ENCODE results near the gene RAB39B. TPM values are rescaled to one million over a fixed set of nuclear protein-coding genes. Genes with fewer than 3 reads are reported as not detected.
A peak's percentile ranks its signal among the peaks of the same experiment; 100 is the strongest.
"Not testable (repeated sequence)": the region's sequence is repeated elsewhere in the genome, so short reads cannot be mapped to it uniquely, and the experiment has no call there.

RAB39B gene
- total RNA-seq, 3 donors from 2014 or later (not counting 1 experiment from before 2014, with no cell fraction given): 4.7 to 6.6 (median 6.3) TPM

- Histone ChIP-seq H3K36me3 (ENCODE audit: control insufficient read depth, insufficient read depth, low read length) (no peaks in the 10 kb centered on the region), H3K9me3 (ENCODE audit: control insufficient read depth, insufficient read depth, low read length) (no peaks in the 10 kb centered on the region), H3K27me3 (ENCODE audit: control insufficient read depth, insufficient read depth, low read length) (no peaks in the 10 kb centered on the region), H3K4me3 (ENCODE audit: low read length) (no peak overlapping the region), H3K4me1 (ENCODE audit: control insufficient read depth, insufficient read depth, low read length) (no peaks in the 10 kb centered on the region), H3K27ac (ENCODE audit: low read length) (no peak overlapping the region)
- Mint-ChIP-seq H3K27me3 (ENCODE audit: low read depth in 2 of 2) (peaks cover 0 to 3% of the 10 kb centered on the region in 2 donors), H3K9me3 (no peaks in the 10 kb centered on the region), H3K4me3 (no peak overlapping the region), H3K4me1 (no peaks in the 10 kb centered on the region), H3K36me3 (no peaks in the 10 kb centered on the region), H3K27ac (no peak overlapping the region)
- 80% methylated on average over 1 of the region's 1 CpG for WGBS (ENCODE audit: insufficient coverage)
- ATAC-seq (no peak), DNase-seq (peak in 1 of 2 donors; percentile 6)
- intact Hi-C loops (cut with micrococcal nuclease): no loop called here
- TF ChIP-seq CTCF (IDR thresholded peaks at IDR 0.05): no peak
Observed at GRCh38 chrX:155279873-155280272, 15.6 kb upstream of the RAB39B start.

GRCh38 chrX:155270969-155271368, 6.7 kb upstream of the RAB39B start:
- H3K4me3 ChIP-seq (ENCODE audit: low read length): no peak overlapping the region
- no peak overlapping the region for H3K27ac ChIP-seq (ENCODE audit: low read length)
- no CpG with 5 or more reads among the region's 1 CpG for WGBS (ENCODE audit: insufficient coverage)
- H3K36me3 Mint-ChIP-seq: peaks cover 8% of the 10 kb centered on the region
- intact Hi-C loops (cut with micrococcal nuclease): no loop called here
- no peak for ATAC-seq
- no peaks in the 10 kb centered on the region for H3K9me3 ChIP-seq (ENCODE audit: control insufficient read depth, insufficient read depth, low read length)
- peaks cover 3 to 7% of the 10 kb centered on the region in 2 donors for H3K27me3 Mint-ChIP-seq (ENCODE audit: low read depth in 2 of 2)
- H3K27me3 ChIP-seq (ENCODE audit: control insufficient read depth, insufficient read depth, low read length): no peaks in the 10 kb centered on the region
- no peaks in the 10 kb centered on the region for H3K4me1 ChIP-seq (ENCODE audit: control insufficient read depth, insufficient read depth, low read length)
- no peaks in the 10 kb centered on the region for H3K4me1 Mint-ChIP-seq
- TF ChIP-seq CTCF (IDR thresholded peaks at IDR 0.05): no peak
- no peak overlapping the region for H3K4me3 Mint-ChIP-seq
- H3K27ac Mint-ChIP-seq: no peak overlapping the region
- DNase-seq: no peak
- peaks cover 3% of the 10 kb centered on the region in 2 donors for H3K9me3 Mint-ChIP-seq
- H3K36me3 ChIP-seq (ENCODE audit: control insufficient read depth, insufficient read depth, low read length): no peaks in the 10 kb centered on the region

- WGBS (ENCODE audit: insufficient coverage): no CpG with 5 or more reads among the region's 1 CpG
- H3K9me3 ChIP-seq (ENCODE audit: control insufficient read depth, insufficient read depth, low read length); H3K36me3 Mint-ChIP-seq; H3K9me3 Mint-ChIP-seq; H3K27me3 Mint-ChIP-seq (ENCODE audit: low read depth in 2 of 2); H3K4me3 ChIP-seq (ENCODE audit: low read length); ATAC-seq; H3K4me3 Mint-ChIP-seq; intact Hi-C loops (cut with micrococcal nuclease); H3K4me1 ChIP-seq (ENCODE audit: control insufficient read depth, insufficient read depth, low read length); H3K27ac Mint-ChIP-seq; DNase-seq; H3K36me3 ChIP-seq (ENCODE audit: control insufficient read depth, insufficient read depth, low read length); H3K27ac ChIP-seq (ENCODE audit: low read length); H3K27me3 ChIP-seq (ENCODE audit: control insufficient read depth, insufficient read depth, low read length): not testable (repeated sequence)
- H3K4me1 Mint-ChIP-seq: peaks cover 3 to 12% of the 10 kb centered on the region in 2 donors
Observed at GRCh38 chrX:155267995-155268394, 3.7 kb upstream of the RAB39B start.

GRCh38 chrX:155266439-155266838, 2.1 kb upstream of the RAB39B start:
- H3K36me3 Mint-ChIP-seq: peaks cover 3% of the 10 kb centered on the region

More at GRCh38 chrX:155266439-155266838, 2.1 kb upstream of the RAB39B start:
- no peak overlapping the region for H3K27ac ChIP-seq (ENCODE audit: low read length)
- no peaks in the 10 kb centered on the region for H3K27me3 ChIP-seq (ENCODE audit: control insufficient read depth, insufficient read depth, low read length)
- Mint-ChIP-seq H3K9me3 (peaks cover 2% of the 10 kb centered on the region in 2 donors), H3K27ac (no peak overlapping the region), H3K4me1 (peaks cover 6 to 15% of the 10 kb centered on the region in 2 donors), H3K4me3 (no peak overlapping the region), H3K27me3 (ENCODE audit: low read depth in 2 of 2) (peaks cover 1 to 7% of the 10 kb centered on the region in 2 donors)
- H3K4me1 ChIP-seq (ENCODE audit: control insufficient read depth, insufficient read depth, low read length): peaks cover 5% of the 10 kb centered on the region
- no peaks in the 10 kb centered on the region for H3K36me3 ChIP-seq (ENCODE audit: control insufficient read depth, insufficient read depth, low read length)
- no peak overlapping the region for H3K4me3 ChIP-seq (ENCODE audit: low read length)
- no peak for TF ChIP-seq CTCF (IDR thresholded peaks at IDR 0.05)
- no peak for DNase-seq
- WGBS (ENCODE audit: insufficient coverage): no CpG with 5 or more reads among the region's 1 CpG
- no peak for ATAC-seq
- H3K9me3 ChIP-seq (ENCODE audit: control insufficient read depth, insufficient read depth, low read length): no peaks in the 10 kb centered on the region
- intact Hi-C loops (cut with micrococcal nuclease): no loop called here

Data from natural killer cell (primary cell).